Activated naive CD8-positive, alpha-beta T cell treated with anti-CD3 and anti-CD28 coated beads for 36 hours (primary cell): Measurements from ENCODE around the gene COX6A2. TPM values are rescaled to one million over a fixed set of nuclear protein-coding genes. Genes with fewer than 3 reads are reported as not detected.

ENCODE experiments used
- DNase-seq: peaks from one replicate; pipeline ENCODE4 v3.0.0; 2021
- H3K27ac Mint-ChIP-seq: one replicate; pipeline ENCODE4 v1.8.0; 2022; ENCODE audit warnings: mild to moderate bottlenecking, moderate library complexity, mixed read lengths
- H3K27me3 Mint-ChIP-seq: one replicate; pipeline ENCODE4 v1.8.0; 2022; ENCODE audit warnings: mild to moderate bottlenecking, mixed read lengths
- H3K36me3 Mint-ChIP-seq: one replicate; pipeline ENCODE4 v1.8.0; 2021; ENCODE audit warnings: mild to moderate bottlenecking, mixed read lengths
- H3K4me1 Mint-ChIP-seq: one replicate; pipeline ENCODE4 v1.8.0; 2021; ENCODE audit warnings: mixed read lengths
- H3K4me3 Mint-ChIP-seq: one replicate; pipeline ENCODE4 v1.8.0; 2022; ENCODE audit warnings: mild to moderate bottlenecking, moderate library complexity, mixed read lengths
- H3K9me3 Mint-ChIP-seq: one replicate; pipeline ENCODE4 v1.8.0; 2022; ENCODE audit warnings: mixed read lengths
- total RNA-seq, 2 experiments: library from RNA; stranded (reverse); gene quantifications; one replicate each; pipeline ENCODE4 v1.2.3, GENCODE V29; 2021

The COX6A2 gene
- total RNA-seq, result not detected

DNA sequence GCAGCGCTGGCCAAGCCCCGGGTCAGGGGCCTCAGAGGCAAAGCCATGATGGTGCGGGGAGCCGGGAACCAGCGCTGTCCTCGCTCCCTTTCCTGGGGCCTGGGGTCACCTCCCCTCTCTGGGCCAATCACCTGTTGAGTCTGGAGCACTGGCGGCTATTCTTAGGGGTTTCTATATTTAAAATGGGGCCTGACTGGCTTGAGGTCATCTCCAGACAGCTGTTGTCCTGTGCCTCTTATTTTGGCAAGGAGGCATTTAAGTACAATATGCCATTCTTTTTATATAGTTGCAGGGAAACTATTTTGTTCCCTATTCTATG is at the start of gene COX6A2:
Gene COX6A2 (minus strand): TSS at position 82 of the 319 bp plus-strand sequence. CDS start 35 bp downstream, at position 47.
- Mint-ChIP-seq H3K36me3 (peaks cover 3% of the 10 kb centered on the region), H3K27me3 (peaks cover 20% of the 10 kb centered on the region)

DNA sequence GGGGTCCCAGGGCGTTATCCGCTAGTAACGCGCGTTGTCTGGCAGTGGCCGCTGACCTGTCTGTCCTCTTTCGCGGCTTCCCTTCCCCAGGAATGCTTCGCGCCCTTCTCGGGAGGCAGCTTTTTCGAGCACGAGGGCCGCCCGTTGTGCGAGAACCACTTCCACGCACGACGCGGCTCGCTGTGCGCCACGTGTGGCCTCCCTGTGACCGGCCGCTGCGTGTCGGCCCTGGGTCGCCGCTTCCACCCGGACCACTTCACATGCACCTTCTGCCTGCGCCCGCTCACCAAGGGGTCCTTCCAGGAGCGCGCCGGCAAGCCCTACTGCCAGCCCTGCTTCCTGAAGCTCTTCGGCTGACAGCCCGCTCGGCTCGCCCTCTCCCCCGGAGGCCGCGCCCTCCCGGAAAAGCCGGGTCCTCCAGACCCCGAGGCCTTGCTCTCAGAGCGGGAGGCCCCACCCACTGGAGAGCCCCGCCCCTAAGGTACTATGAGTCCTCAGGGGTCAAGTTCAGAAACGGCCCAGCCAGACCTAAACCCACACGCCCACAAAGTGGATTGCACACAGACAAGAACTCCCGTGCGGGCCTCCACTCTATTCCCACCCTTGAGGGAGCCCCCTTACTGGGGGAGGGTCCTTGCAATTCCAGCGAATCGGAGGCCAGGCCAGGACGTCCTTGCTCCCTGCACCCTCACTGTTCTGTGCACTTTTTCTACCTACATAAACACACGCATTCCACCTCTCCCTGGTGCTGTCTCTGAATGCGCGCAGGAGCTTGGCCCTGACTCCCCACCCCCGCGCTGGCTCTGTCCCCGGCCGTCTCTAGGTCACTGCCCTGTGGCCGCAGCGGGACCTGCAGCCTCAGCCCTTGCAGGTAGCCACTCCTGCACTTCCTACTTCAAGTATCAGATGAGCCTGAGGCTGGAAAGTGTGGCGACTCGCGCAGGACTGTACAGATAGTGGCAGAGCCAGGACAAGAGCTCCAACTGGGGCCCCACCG is 49.4 kb upstream of the COX6A2 start:
- no peaks in the 10 kb centered on the region for H3K9me3 Mint-ChIP-seq
- peak overlapping the region; percentile 61 for H3K4me3 Mint-ChIP-seq
- peak; percentile 45 for DNase-seq
- H3K36me3 Mint-ChIP-seq, result no peaks in the 10 kb centered on the region
- peaks cover 16% of the 10 kb centered on the region for H3K4me1 Mint-ChIP-seq
- peaks cover 14% of the 10 kb centered on the region for H3K27me3 Mint-ChIP-seq
- H3K27ac Mint-ChIP-seq, result no peak overlapping the region

More for the DNA sequence above, at the start of gene COX6A2:
- Mint-ChIP-seq H3K4me1 (peaks cover 14% of the 10 kb centered on the region), H3K4me3 (no peak within 1 kb of the TSS), H3K27ac (no peak within 1 kb of the TSS), H3K9me3 (peaks cover 2% of the 10 kb centered on the region)
- DNase-seq, result no peak

DNA sequence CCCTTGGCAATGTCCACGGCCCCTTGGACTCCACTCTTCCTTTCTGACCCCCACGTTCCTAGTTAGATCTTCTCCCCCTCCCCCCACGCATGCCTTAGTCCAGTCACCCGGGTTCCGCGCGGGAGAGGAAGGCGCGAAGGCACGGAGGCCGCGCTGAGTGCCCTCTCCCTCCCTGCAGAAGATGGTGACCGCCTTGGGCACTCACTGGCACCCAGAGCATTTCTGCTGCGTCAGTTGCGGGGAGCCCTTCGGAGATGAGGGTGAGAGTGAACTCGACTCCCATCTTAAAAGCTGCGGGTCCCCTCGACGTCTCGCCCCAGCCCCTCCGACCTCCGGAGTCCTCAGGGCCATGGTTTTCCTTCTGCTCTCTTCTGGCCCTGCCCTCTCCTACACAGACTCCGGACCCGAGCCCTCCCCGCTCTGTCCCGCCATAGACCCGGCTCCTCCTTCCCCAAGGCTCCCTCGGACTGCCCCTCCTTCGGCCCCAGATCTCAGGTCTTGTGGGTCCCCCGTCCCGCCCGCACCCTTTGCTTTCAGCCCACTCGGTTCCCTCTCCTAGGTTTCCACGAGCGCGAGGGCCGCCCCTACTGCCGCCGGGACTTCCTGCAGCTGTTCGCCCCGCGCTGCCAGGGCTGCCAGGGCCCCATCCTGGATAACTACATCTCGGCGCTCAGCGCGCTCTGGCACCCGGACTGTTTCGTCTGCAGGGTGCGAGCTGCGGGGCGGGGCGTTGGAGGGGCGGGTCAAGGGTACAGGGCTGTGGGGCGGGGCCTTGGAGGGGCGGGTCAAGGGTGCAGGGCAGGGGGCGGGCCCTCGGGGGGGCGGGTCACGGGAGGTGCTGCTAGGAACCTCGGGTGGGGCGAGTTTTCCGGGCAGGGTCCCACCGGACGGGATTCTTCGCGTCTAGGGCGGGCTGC is 48.4 kb upstream of the COX6A2 start:
- Mint-ChIP-seq H3K4me3 (peak overlapping the region; percentile 75), H3K4me1 (peaks cover 18% of the 10 kb centered on the region), H3K27ac (no peak overlapping the region), H3K36me3 (no peaks in the 10 kb centered on the region), H3K27me3 (peaks cover 20% of the 10 kb centered on the region), H3K9me3 (no peaks in the 10 kb centered on the region)
- DNase-seq, result peak; percentile 76

DNA sequence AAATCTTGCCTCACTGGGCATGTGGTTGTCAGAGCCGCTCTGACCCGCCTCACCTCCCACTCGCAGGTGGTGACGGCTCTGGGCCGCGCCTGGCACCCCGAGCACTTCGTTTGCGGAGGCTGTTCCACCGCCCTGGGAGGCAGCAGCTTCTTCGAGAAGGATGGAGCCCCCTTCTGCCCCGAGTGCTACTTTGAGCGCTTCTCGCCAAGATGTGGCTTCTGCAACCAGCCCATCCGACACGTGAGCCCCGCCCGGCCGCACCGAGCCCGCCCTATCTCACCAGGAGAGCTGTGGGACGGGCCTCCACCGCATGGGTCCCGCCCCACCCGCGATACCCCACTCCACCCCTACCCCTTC is 47.8 kb upstream of the COX6A2 start:
- peak overlapping the region; percentile 75 for H3K4me3 Mint-ChIP-seq
- H3K27ac Mint-ChIP-seq, result no peak overlapping the region
- peaks cover 18% of the 10 kb centered on the region for H3K4me1 Mint-ChIP-seq
- no peak for DNase-seq
- H3K36me3 Mint-ChIP-seq, result no peaks in the 10 kb centered on the region
- H3K9me3 Mint-ChIP-seq, result no peaks in the 10 kb centered on the region
- H3K27me3 Mint-ChIP-seq, result peaks cover 26% of the 10 kb centered on the region

DNA sequence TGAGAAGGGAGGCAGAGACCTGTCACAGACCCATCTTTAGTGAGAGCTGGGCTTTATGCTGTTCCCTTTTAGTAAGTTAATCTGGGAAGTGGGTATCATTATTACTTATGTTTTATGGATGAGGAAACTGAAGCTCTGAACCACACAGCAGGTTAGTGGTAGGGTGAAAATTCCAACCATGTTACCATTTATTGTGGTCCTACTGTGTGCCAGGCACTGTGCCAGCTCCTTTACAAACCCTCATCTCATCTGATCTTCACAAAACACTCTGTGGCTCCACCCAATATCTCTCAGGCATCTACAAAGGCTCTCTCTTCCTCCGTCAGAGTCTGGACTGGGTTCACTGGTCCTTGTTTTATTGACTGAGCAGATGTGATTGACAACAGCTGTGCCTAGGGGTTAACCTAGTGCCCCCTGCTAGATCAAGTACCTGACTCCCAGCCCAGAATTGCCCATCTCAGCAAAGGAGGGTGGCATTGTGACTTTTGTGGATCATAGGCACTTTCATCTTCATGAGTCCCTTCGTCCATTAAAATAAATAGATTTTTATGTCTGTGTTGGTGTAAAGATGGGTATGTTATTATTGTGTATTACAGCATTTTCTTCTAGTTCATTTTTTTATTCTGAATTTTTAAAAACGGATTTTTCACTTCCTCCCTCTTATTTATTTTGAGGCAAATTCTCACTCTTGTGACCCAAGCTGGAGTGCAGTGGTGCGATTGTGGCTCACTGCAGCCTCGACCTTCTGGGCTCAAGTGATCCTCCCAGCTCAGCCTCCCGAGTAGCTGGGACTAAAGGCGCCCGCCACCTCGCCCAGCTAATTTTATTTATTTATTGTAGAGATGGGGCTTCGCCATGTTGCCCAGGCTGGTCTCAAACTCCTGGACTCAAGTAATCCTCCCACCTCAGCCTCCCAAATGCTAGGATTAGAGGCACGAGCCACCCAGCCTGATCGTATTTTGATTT is 46.9 kb upstream of the COX6A2 start:
- Mint-ChIP-seq H3K9me3 (no peaks in the 10 kb centered on the region), H3K4me1 (peaks cover 18% of the 10 kb centered on the region), H3K27me3 (peaks cover 28% of the 10 kb centered on the region), H3K36me3 (no peaks in the 10 kb centered on the region), H3K27ac (no peak overlapping the region), H3K4me3 (no peak overlapping the region)
- DNase-seq, result no peak

DNA sequence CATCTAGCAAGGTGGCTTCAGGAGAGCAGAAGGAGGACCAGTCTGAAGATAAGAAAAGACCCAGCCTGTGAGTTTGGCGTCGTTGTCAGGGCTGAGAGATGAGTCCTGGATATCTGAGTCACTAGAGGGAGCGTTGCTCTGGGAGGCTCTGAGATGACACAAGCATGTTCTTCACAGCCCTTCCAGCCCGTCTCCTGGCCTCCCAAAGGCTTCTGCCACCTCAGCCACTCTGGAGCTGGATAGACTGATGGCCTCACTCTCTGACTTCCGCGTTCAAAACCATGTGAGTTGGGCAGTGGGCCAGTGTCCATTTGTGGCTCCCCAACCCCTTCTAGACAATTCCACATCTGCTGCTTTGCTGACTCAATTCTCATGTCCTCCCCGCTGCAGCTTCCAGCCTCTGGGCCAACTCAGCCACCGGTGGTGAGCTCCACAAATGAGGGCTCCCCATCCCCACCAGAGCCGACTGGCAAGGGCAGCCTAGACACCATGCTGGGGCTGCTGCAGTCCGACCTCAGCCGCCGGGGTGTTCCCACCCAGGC is 46.1 kb upstream of the COX6A2 start:
- H3K27ac Mint-ChIP-seq, result no peak overlapping the region
- H3K4me1 Mint-ChIP-seq, result peaks cover 18% of the 10 kb centered on the region
- peaks cover 28% of the 10 kb centered on the region for H3K27me3 Mint-ChIP-seq
- H3K36me3 Mint-ChIP-seq, result no peaks in the 10 kb centered on the region
- H3K4me3 Mint-ChIP-seq, result no peak overlapping the region
- no peaks in the 10 kb centered on the region for H3K9me3 Mint-ChIP-seq
- DNase-seq, result no peak

DNA sequence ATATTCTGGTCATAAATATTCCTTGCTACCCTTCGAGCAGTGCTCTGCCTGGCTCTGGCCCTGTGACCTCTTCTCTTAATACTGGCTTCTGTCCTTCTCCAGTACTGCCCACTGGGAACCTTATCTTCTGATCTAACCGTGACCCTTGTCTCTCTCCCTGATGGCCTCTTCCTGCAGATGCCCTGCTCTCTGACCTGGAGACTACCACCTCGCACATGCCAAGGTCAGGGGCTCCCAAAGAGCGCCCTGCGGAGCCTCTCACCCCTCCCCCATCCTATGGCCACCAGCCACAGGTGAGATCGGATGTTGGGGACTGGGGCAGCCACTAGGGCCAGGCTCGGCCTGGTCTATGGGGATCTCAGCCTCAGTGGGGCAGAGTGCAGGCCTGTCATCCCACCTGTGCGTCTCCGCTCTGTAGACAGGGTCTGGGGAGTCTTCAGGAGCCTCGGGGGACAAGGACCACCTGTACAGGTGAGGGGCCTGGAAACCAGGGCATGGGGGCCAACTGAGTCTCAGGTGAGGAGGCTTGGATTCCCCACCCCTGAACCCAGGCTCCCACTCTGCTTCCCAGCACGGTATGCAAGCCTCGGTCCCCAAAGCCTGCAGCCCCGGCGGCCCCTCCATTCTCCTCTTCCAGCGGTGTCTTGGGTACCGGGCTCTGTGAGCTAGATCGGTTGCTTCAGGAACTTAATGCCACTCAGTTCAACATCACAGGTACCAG is 45.3 kb upstream of the COX6A2 start:
- Mint-ChIP-seq H3K27me3 (peaks cover 28% of the 10 kb centered on the region), H3K27ac (no peak overlapping the region), H3K9me3 (no peaks in the 10 kb centered on the region), H3K4me3 (no peak overlapping the region), H3K36me3 (no peaks in the 10 kb centered on the region), H3K4me1 (peaks cover 18% of the 10 kb centered on the region)
- DNase-seq, result no peak

DNA sequence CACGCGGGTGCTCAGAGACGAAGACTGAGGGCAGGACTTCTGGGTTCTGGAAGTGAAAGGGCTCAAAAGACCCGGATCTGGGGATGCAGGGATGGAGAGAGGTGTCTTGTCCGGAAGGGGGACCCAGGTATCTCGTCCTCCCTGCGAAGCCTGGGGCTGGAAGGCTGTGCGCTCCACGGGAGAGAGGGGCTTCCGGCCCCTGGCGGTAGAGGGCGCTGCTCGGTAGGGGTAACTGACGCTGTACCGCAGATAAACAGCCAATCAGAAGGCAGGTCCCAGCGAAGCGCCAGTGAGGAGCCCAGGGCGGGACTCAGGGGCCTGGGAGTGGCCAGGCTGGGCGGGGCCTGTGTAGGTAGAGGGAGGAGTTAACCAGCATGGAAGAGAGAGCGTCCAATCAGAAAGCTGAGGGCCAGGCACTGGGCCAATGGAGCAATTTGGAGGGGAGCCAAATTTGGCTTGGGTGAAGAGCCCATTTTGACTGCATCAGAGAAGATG is 44.6 kb upstream of the COX6A2 start:
- peak overlapping the region; percentile 47 for H3K4me3 Mint-ChIP-seq
- DNase-seq, result peak; percentile 57
- H3K4me1 Mint-ChIP-seq, result peaks cover 14% of the 10 kb centered on the region
- H3K9me3 Mint-ChIP-seq, result no peaks in the 10 kb centered on the region
- H3K27ac Mint-ChIP-seq, result no peak overlapping the region
- H3K27me3 Mint-ChIP-seq, result peaks cover 28% of the 10 kb centered on the region
- no peaks in the 10 kb centered on the region for H3K36me3 Mint-ChIP-seq

DNA sequence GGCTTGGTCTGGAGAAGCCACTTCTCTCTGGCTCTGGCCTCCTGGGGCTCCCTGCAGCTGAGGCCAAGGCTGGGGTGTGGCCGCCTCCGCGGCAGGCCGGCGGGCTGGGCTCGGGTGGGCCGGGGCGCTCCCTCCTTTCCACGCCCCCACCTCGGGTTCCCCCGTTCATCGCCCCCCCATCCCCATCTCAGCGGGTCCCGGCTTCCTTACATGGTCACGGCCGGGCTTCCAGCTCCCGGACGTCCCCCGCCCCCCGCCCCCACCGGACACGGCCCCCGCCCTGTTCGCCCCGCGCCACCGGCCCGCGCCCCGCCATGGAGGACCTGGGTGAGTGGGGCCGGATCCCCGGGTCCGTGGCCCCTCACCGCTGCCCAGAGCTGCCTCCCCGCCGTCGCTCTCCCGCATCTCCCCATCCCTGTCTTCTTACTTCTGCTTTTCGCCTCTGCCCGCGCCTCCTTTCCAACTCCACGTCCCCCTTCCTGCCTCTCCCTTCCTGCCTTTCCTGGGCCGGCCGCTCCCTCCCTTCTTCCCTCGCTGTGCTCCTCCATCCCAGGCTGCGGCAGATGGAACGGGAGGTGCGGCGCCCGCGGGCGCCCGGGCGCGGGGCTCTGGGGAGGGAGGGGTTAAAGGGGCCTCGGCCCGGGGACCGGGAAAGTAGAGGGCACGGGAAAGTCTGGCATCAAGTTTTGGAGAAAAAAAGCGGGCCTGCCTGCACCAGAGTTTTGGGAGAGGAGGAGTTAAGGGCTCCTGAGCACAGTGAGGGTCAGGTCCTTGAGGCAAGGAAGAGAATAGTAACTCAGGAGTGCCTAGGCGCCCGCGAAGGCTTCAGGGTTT is 43.9 kb upstream of the COX6A2 start, which contains the start of gene TGFB1I1:
Gene TGFB1I1 (plus strand): TSS at position 278 of the 834 bp plus-strand sequence. CDS start 37 bp downstream, at position 315.
- peak within 1 kb of the TSS; percentile 54 for H3K4me3 Mint-ChIP-seq
- peaks cover 28% of the 10 kb centered on the region for H3K27me3 Mint-ChIP-seq
- no peaks in the 10 kb centered on the region for H3K9me3 Mint-ChIP-seq
- peaks cover 3% of the 10 kb centered on the region for H3K36me3 Mint-ChIP-seq
- DNase-seq, result no peak
- no peak within 1 kb of the TSS for H3K27ac Mint-ChIP-seq
- H3K4me1 Mint-ChIP-seq, result peaks cover 19% of the 10 kb centered on the region

DNA sequence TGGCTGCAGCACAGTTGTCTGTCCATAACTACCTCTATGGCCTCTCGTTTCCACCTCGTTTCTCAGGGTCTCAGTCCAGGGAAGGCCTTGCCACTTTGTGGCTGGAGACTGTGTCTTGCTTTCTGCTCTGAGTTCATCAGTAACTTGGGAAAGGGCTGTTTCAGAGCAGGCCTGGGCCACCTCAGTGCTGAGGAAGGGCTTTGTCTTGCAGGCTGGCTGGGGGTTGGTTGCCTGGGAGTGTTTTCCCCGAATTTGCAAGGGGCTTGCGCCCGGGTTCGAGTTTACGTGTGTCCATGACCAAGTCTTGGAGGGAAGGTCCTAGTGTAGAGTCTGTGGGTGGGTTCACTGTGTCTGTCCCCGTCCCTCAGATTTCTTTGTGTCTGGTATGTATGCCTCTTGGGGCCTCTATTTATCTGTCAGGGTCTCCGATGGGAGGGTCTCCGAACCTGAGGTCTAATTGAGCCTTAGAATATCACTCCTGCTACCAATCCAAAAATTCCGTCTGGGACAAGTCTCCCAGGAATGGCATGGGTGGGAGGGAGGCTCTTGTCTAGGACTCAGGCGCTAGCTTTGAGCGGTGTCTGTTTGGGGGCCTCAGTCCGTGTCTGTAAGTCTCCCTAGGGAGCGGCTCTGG is 43.2 kb upstream of the COX6A2 start:
- Mint-ChIP-seq H3K4me3 (no peak overlapping the region), H3K27me3 (peaks cover 28% of the 10 kb centered on the region), H3K27ac (no peak overlapping the region), H3K36me3 (peaks cover 8% of the 10 kb centered on the region), H3K9me3 (no peaks in the 10 kb centered on the region), H3K4me1 (peaks cover 19% of the 10 kb centered on the region)
- no peak for DNase-seq

DNA sequence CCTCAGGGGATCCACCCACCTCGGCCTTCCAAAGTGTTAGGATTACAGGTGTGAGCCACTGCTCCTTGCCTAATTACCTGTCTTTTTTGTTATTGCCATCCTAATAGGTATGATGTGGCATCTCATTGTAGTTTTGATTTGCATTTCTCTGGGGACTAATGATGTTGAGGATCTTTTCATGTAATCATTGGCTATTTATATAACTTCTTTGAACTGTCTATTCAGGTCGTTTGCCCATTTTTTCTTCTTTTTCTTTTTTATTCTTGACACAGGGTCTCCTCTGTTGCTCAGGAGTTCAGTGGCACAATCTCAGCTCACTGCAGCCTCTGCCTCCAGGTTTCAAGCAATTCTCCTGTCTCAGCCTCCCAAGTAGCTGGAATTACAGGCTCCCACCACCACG is 42.5 kb upstream of the COX6A2 start:
- Mint-ChIP-seq H3K36me3 (peaks cover 8% of the 10 kb centered on the region), H3K4me1 (peaks cover 15% of the 10 kb centered on the region), H3K27me3 (peaks cover 24% of the 10 kb centered on the region), H3K4me3 (no peak overlapping the region), H3K27ac (no peak overlapping the region), H3K9me3 (no peaks in the 10 kb centered on the region)
- no peak for DNase-seq

DNA sequence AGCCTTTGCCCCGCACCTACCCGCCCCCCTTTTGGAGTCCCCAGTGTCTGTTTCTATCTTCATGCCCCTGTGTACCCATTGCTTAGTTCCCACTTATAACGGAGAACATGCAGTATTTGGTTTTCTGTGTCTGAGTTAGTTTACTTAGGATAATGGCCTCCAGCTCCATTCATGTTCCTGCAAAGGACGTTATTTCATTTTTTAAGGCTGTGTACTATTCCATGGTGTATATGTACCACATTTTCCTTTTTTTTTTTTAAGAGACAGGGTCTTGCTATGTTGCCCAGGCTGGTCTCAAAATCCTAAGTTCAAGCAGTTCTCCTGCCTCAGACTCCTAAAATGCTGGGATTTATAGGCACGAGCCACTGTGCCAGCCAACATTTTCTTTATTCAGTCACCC is 39.7 kb upstream of the COX6A2 start:
- H3K27me3 Mint-ChIP-seq, result peaks cover 18% of the 10 kb centered on the region
- DNase-seq, result no peak
- no peak overlapping the region for H3K4me3 Mint-ChIP-seq
- no peaks in the 10 kb centered on the region for H3K9me3 Mint-ChIP-seq
- H3K36me3 Mint-ChIP-seq, result peaks cover 11% of the 10 kb centered on the region
- no peak overlapping the region for H3K27ac Mint-ChIP-seq
- H3K4me1 Mint-ChIP-seq, result peaks cover 15% of the 10 kb centered on the region
